Mammary epithelial cell (primary cell): ENCODE measurements around the gene ACTL9.

ENCODE experiments used
- CTCF ChIP-seq, 2 donors: IDR thresholded peaks in 1 of 2; conservative IDR thresholded peaks in 1 of 2; 2 replicates each; pipeline ENCODE4 v1.5.1; 2011 to 2012; ENCODE audit warnings: inconsistent platforms in 2 of 2, low read length in 2 of 2, mild to moderate bottlenecking in 2 of 2, control low read depth in 1 of 2, low read depth in 1 of 2; ENCODE audit not compliant: insufficient read depth in 1 of 2; ENCODE audit errors: extremely low read depth in 1 of 2
- EZH2 ChIP-seq: IDR thresholded peaks from 2 replicates; pipeline ENCODE4 v1.6.1; 2012; ENCODE audit warnings: low read length, inconsistent platforms, borderline replicate concordance

GRCh38 chr19:8688930-8689329 lies 9.7 kb downstream of the ACTL9 start:
- TF ChIP-seq CTCF (conservative IDR thresholded peaks at IDR 0.05 in 1 of 2, IDR thresholded peaks at IDR 0.05 in 1 of 2; ENCODE audit: extremely low read depth in 1 of 2, insufficient read depth in 1 of 2, low read depth in 1 of 2, low read length in 2 of 2) (no peak), EZH2 (no peak)
